Endothelial cell (in vitro differentiated cells): Measurements from ENCODE around the gene DNAJC4. TPM values are rescaled to one million over a fixed set of nuclear protein-coding genes. Genes with fewer than 3 reads are reported as not detected.

Source experiments
- DNase-seq: peaks from one replicate; pipeline ENCODE4 v3.0.0; 2021; ENCODE audit warnings: low spot score
- H3K27ac Mint-ChIP-seq: one replicate; pipeline ENCODE4 v1.8.0; 2021; ENCODE audit warnings: mixed read lengths, inconsistent platforms; ENCODE audit not compliant: unreplicated experiment
- H3K27me3 Mint-ChIP-seq: one replicate; pipeline ENCODE4 v1.8.0; 2021; ENCODE audit warnings: mild to moderate bottlenecking, moderate library complexity, mixed read lengths, inconsistent platforms; ENCODE audit not compliant: unreplicated experiment
- H3K36me3 Mint-ChIP-seq: one replicate; pipeline ENCODE4 v1.8.0; 2021; ENCODE audit warnings: mild to moderate bottlenecking, low read depth, mixed read lengths, inconsistent platforms; ENCODE audit not compliant: unreplicated experiment
- H3K4me1 Mint-ChIP-seq: one replicate; pipeline ENCODE4 v1.8.0; 2021; ENCODE audit warnings: mild to moderate bottlenecking, mixed read lengths, inconsistent platforms; ENCODE audit not compliant: unreplicated experiment
- H3K4me3 Mint-ChIP-seq: one replicate; pipeline ENCODE4 v1.8.0; 2021; ENCODE audit warnings: mild to moderate bottlenecking, mixed read lengths, inconsistent platforms; ENCODE audit not compliant: unreplicated experiment
- H3K9me3 Mint-ChIP-seq: one replicate; pipeline ENCODE4 v1.8.0; 2021; ENCODE audit warnings: mixed read lengths, inconsistent platforms; ENCODE audit not compliant: unreplicated experiment
- CTCF ChIP-seq: fragments of 200-600 bp; sonication (generic); IDR thresholded peaks from one replicate; pipeline ENCODE4 v1.5.0; 2021; ENCODE audit warnings: antibody characterized with exemption; ENCODE audit not compliant: unreplicated experiment
- total RNA-seq: library from RNA; stranded (reverse); fragmentation: NEBNext Ultra II Directional; extraction: Animal tissue kit (Norgen Biotek cat#: 25700); gene quantifications from one replicate; pipeline ENCODE4 v1.2.1, GENCODE V29; 2021; ENCODE audit not compliant: unreplicated experiment

DNAJC4 gene
- total RNA-seq, 1 donor from 2014 or later = 38.0 TPM

- H3K27ac Mint-ChIP-seq = no peak overlapping the region
- H3K36me3 Mint-ChIP-seq = peaks cover 20% of the 10 kb centered on the region
- TF ChIP-seq CTCF = no peak
- peaks cover 13% of the 10 kb centered on the region for H3K27me3 Mint-ChIP-seq
- peaks cover 4% of the 10 kb centered on the region for H3K4me1 Mint-ChIP-seq
- H3K4me3 Mint-ChIP-seq = peak overlapping the region; percentile 71
- no peaks in the 10 kb centered on the region for H3K9me3 Mint-ChIP-seq
- DNase-seq = no peak
Observed at GRCh38 chr11:64259533-64260067, 29.3 kb downstream of the DNAJC4 start.

GRCh38 chr11:64260147-64260708 is 29.9 kb downstream of the DNAJC4 start:
- Mint-ChIP-seq H3K27ac (no peak overlapping the region), H3K9me3 (no peaks in the 10 kb centered on the region), H3K27me3 (peaks cover 13% of the 10 kb centered on the region), H3K36me3 (peaks cover 18% of the 10 kb centered on the region), H3K4me3 (peak overlapping the region; percentile 71), H3K4me1 (peaks cover 4% of the 10 kb centered on the region)
- no peak for DNase-seq
- TF ChIP-seq CTCF = no peak

GRCh38 chr11:64261556-64262080 is 31.3 kb downstream of the DNAJC4 start:
- peaks cover 16% of the 10 kb centered on the region for H3K27me3 Mint-ChIP-seq
- H3K27ac Mint-ChIP-seq = no peak overlapping the region
- H3K9me3 Mint-ChIP-seq = no peaks in the 10 kb centered on the region
- no peak for DNase-seq
- H3K36me3 Mint-ChIP-seq = peaks cover 23% of the 10 kb centered on the region
- H3K4me3 Mint-ChIP-seq = no peak overlapping the region
- peaks cover 4% of the 10 kb centered on the region for H3K4me1 Mint-ChIP-seq
- no peak for TF ChIP-seq CTCF

GRCh38 chr11:64262271-64263002 is 32.1 kb downstream of the DNAJC4 start:
- H3K27ac Mint-ChIP-seq = no peak overlapping the region

More at GRCh38 chr11:64262271-64263002, 32.1 kb downstream of the DNAJC4 start:
- Mint-ChIP-seq H3K4me3 (no peak overlapping the region), H3K36me3 (peaks cover 23% of the 10 kb centered on the region), H3K4me1 (peaks cover 4% of the 10 kb centered on the region), H3K27me3 (peaks cover 16% of the 10 kb centered on the region), H3K9me3 (no peaks in the 10 kb centered on the region)
- DNase-seq = no peak
- no peak for TF ChIP-seq CTCF
